GM10266 (cell line): ENCODE data around the gene SKAP1.

Experiments
- DNase-seq: peaks from one replicate; pipeline ENCODE4 v3.0.0; 2012; ENCODE audit errors: extremely low spot score
- TF ChIP-seq, protein P1 (sequence below): IDR thresholded peaks from 2 replicates; pipeline ENCODE4 v1.5.1; 2012; ENCODE audit warnings: mild to moderate bottlenecking, low read depth; ENCODE audit not compliant: control insufficient read depth, insufficient read depth; ENCODE audit errors: missing control alignments

SKAP1 gene

DNA sequence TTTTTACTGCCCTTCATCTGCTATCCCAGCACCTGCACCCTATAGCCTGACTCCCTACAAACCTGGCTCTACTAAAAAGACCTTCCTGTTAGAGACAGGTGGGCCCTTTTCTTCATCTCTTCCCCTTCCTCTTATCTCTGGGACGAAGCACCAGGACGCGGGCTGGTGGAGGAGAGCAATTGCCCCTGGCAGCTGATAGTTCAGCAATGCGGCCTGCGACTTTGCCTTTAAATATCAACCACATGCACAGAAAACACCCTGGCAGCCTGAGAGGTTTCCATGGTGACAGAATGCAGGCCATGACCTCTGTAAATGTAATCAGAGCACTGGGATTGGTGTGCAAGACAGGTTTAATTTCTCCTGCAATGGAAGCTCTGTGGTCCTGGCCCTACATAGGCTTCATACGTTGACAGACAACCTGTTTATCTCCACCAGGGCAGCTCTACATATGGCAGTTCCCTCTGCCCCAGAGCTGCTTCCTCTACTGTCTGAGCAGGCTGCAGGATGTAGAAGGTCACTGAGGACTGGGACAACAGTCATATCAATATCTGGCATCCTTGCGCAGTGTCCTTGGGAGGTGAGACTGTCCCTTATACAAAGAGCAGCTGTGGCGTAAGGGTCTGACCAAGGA lies 10.0 kb upstream of the SKAP1 start:
- no peak for DNase-seq
- TF ChIP-seq, protein P1, sequence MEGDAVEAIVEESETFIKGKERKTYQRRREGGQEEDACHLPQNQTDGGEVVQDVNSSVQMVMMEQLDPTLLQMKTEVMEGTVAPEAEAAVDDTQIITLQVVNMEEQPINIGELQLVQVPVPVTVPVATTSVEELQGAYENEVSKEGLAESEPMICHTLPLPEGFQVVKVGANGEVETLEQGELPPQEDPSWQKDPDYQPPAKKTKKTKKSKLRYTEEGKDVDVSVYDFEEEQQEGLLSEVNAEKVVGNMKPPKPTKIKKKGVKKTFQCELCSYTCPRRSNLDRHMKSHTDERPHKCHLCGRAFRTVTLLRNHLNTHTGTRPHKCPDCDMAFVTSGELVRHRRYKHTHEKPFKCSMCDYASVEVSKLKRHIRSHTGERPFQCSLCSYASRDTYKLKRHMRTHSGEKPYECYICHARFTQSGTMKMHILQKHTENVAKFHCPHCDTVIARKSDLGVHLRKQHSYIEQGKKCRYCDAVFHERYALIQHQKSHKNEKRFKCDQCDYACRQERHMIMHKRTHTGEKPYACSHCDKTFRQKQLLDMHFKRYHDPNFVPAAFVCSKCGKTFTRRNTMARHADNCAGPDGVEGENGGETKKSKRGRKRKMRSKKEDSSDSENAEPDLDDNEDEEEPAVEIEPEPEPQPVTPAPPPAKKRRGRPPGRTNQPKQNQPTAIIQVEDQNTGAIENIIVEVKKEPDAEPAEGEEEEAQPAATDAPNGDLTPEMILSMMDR = no peak

DNA sequence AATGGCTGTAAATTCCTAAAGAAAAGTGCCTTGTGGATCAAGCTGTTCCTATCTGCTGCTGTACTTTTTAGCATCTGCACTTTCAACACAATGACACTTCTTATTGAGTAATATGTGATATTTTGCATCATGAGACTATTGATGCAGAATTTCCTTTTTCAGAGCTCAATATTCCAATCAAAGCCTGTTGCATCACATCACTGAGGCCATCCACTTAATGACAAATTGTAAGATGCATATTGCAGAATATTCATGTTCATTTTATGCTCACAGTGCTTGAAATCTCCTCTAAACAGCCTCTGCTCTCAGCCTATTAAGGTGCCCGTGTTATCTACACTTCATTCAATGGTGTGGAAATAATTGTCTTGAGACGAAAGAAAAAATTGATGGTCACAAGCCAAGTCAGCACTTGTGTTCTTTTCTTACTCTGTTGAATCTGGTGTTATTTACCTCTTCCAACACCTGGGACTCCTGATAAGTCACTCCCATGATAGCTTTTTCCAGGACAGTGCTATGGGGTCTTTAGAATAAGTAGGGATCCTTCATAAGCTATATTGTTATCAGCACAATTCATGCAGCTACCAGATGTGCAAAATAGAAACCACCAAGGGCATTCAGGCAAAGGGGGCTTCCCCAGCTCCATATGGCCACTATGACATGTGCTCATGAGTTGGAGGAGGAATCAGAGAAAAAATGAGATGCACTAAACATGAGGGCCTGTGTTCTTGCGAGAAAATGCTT lies 9.3 kb upstream of the SKAP1 start:
- TF ChIP-seq, protein P1 = no peak
- no peak for DNase-seq

DNA sequence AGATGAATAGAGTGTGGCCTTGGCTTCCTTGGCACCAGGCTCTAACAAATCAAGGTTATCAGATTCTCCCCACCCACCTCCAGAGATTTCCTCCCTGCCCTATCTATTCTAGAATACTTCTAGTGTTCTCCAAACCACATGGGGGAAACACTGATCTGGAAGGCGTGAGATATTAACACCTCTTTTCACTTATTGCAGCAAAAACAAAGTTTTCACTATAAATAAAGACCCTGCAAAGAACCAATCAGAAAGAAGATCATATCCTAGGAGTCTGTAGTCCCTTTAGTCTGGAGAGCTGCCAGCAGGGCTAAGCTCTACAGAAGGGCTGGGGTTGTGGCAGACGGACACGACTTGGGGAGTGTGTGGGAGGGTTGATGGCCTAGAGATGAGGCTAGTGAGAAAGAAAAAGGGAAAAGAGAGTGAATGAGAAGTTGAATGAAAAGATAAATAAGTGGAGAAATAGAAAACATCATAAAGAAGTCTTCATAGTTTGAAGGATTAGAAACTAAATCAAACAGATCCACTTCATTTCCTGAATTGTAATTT lies 8.6 kb upstream of the SKAP1 start:
- TF ChIP-seq, protein P1 = no peak
- DNase-seq = no peak

DNA sequence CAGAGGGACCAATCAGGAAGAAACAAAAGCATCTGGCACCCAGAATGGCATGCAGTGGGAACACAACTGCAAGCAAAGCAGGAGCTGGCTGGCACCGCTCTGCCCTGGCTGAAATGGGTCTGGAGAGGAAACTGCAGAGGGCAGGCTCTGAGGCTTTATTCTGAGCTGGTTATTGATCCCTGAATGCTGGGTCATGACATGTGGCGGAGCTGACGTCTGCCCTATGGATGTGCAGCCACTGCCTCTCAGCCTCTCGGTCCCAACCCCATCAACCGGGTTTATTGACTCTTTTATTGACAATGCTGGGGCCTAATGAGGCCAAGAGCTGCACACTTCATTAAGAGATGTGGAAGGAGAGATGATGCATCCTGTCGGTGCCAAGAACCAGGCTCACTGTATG lies 3.9 kb upstream of the SKAP1 start:
- TF ChIP-seq, protein P1 = no peak
- DNase-seq = no peak

DNA sequence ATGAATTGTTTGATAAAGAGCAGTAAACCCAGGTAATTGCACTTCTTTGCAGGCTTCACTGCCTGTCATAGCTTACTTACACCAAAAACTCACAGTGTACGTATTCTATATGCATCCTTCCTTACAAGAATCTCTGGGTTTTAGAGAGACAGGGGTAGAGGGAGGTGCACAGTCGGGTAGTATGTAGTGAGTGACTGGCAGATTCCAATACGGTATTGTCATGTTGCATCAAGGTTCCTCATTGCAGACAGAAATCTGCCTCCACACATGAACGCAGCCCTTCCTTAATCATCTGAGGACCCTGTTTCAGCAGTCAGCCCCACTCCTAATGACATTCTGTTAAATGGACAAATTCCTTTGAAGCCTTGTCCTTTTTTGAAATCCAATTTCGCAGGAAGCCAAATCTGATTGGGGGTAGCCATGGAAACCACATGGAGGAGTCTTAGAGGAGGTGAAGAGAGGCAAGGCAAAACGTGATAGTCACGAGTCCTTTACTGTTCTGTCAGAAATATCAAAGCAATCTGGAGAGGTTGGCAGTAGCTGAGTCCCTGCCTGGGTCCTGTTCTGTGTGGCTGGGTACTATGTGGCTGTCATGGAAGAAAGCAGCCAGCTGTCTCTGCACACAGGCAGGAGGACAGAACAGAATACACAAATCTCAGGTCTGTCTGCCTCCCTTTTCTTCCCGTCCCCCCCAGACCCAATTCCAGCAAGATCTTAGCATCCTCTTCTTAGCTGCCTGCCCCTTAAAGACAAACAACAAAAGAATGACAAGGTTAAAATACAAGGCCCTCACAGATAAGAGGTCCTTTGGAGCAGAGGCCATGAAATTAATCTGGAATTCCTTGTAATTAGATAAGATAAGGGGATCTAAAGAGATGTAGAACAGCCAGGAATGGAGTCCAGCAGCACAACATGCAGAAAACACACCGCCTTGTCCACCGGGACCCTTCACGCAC lies 3.1 kb upstream of the SKAP1 start:
- TF ChIP-seq, protein P1 = no peak
- no peak for DNase-seq

DNA sequence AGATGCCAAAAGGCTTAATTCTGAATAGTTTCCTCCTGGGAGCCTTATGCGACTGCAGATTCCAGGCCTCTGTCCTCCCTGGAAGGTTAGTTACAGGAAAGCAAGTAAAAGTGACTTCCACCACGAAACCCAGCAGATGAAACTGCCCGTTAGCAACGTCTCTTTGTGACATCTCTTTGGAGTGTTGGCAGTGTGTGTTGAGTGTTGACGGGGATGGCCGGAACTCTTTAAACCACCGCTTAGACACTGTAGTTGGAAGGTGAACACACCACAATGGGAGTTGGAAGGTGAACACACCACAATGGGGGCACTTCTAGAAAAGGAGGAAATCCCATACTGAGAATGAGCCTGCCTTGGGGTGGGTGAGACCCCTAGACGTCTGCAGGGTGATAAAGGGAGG lies 858 bp downstream of the SKAP1 start:
- no peak for DNase-seq

More for the DNA sequence above, 858 bp downstream of the SKAP1 start:
- TF ChIP-seq, protein P1 = no peak
